GM19239 (cell line): Measurements from ENCODE around the gene MTX3.

ENCODE experiments used
- DNase-seq: peaks from one replicate; pipeline ENCODE4 v3.0.0; 2011; ENCODE audit warnings: low spot score; ENCODE audit not compliant: insufficient read length
- FAIRE-seq: peaks from 2 replicates; lab custom pipeline; 2011; peaks lifted over from hg19 to GRCh38; lab: Jason Lieb, UNC

Gene MTX3

GRCh38 chr5:79990598-79991507, at the start of gene MTX3:
Gene MTX3, minus strand, starts transcription at chr5:79991262. Its CDS starts 24 bp downstream, at chr5:79991238.
- DNase-seq (peak; percentile 65), FAIRE-seq (peak; percentile 97)

GRCh38 chr5:80039650-80040049, 48.6 kb upstream of the MTX3 start:
- no peak for FAIRE-seq

GRCh38 chr5:80037366-80037765, 46.3 kb upstream of the MTX3 start:
- no peak for FAIRE-seq
- DNase-seq, result no peak

More at GRCh38 chr5:80039650-80040049, 48.6 kb upstream of the MTX3 start:
- DNase-seq, result no peak

- peak; percentile 72 for FAIRE-seq
- DNase-seq, result no peak
Observed at GRCh38 chr5:80036615-80037014, 45.6 kb upstream of the MTX3 start.

GRCh38 chr5:80035839-80036238, 44.8 kb upstream of the MTX3 start:
- no peak for DNase-seq
- FAIRE-seq, result no peak

- DNase-seq, result no peak
Observed at GRCh38 chr5:80034962-80035821, 44.1 kb upstream of the MTX3 start, which contains the start of gene THBS4. Gene THBS4, plus strand, starts transcription at chr5:80035348. Its CDS starts 190 bp downstream, at chr5:80035538.

GRCh38 chr5:80034559-80034958, 43.5 kb upstream of the MTX3 start:
- FAIRE-seq, result no peak

More at GRCh38 chr5:80034962-80035821, 44.1 kb upstream of the MTX3 start, which contains the start of gene THBS4:
- FAIRE-seq, result no peak

GRCh38 chr5:80033513-80033912, 42.5 kb upstream of the MTX3 start:
- DNase-seq, result no peak
- FAIRE-seq, result no peak

More at GRCh38 chr5:80034559-80034958, 43.5 kb upstream of the MTX3 start:
- no peak for DNase-seq

GRCh38 chr5:80031109-80031508, 40.0 kb upstream of the MTX3 start:
- DNase-seq (no peak), FAIRE-seq (no peak)

GRCh38 chr5:80026841-80027240, 35.8 kb upstream of the MTX3 start:
- DNase-seq, result no peak

GRCh38 chr5:80025069-80025468, 34.0 kb upstream of the MTX3 start:
- DNase-seq (no peak), FAIRE-seq (no peak)

More at GRCh38 chr5:80026841-80027240, 35.8 kb upstream of the MTX3 start:
- FAIRE-seq, result no peak

- no peak for FAIRE-seq
Observed at GRCh38 chr5:80010754-80011392, 19.8 kb upstream of the MTX3 start.

GRCh38 chr5:80008995-80009765, 18.1 kb upstream of the MTX3 start:
- no peak for DNase-seq
- no peak for FAIRE-seq

More at GRCh38 chr5:80010754-80011392, 19.8 kb upstream of the MTX3 start:
- DNase-seq, result no peak

- DNase-seq, result no peak
- FAIRE-seq, result no peak
Observed at GRCh38 chr5:80002677-80003076, 11.6 kb upstream of the MTX3 start.

- no peak for DNase-seq
- FAIRE-seq, result no peak
Observed at GRCh38 chr5:79999722-80000121, 8.7 kb upstream of the MTX3 start.

- FAIRE-seq, result no peak
- no peak for DNase-seq
Observed at GRCh38 chr5:79992891-79993657, 2.0 kb upstream of the MTX3 start.

- FAIRE-seq, result peak; percentile 80
Observed at GRCh38 chr5:79990205-79990597, 861 bp downstream of the MTX3 start.

GRCh38 chr5:79986260-79986659, 4.8 kb downstream of the MTX3 start:
- FAIRE-seq, result no peak
- no peak for DNase-seq

More at GRCh38 chr5:79990205-79990597, 861 bp downstream of the MTX3 start:
- no peak for DNase-seq

- DNase-seq (no peak), FAIRE-seq (no peak)
Observed at GRCh38 chr5:79985288-79985687, 5.8 kb downstream of the MTX3 start.
